ENCODE measurements around the gene LTA. TPM values are rescaled to one million over a fixed set of nuclear protein-coding genes. Genes with fewer than 3 reads are reported as not detected.

LTA gene
- total RNA-seq, 2 donors from 2014 or later: not detected

- TF ChIP-seq CTCF (IDR thresholded peaks at IDR 0.05): no peak
- H3K4me1 ChIP-seq: peaks cover 0 to 29% of the 10 kb centered on the region in 2 donors
- DNase-seq (ENCODE audit: low spot score): no peak
- no peaks in the 10 kb centered on the region for H3K27me3 ChIP-seq
- peaks cover 17% of the 10 kb centered on the region for H3K36me3 ChIP-seq
- H3K4me3 ChIP-seq: no peak overlapping the region
- H3K27ac ChIP-seq: no peak overlapping the region
- no peaks in the 10 kb centered on the region for H3K9me3 ChIP-seq
These were observed 26.8 kb upstream of the LTA start for GRCh38 chr6:31545291-31545690.

- peak within 1 kb of the TSS; percentile 43 to 50 for H3K4me3 ChIP-seq
- H3K27me3 ChIP-seq: no peaks in the 10 kb centered on the region
- no peaks in the 10 kb centered on the region for H3K9me3 ChIP-seq
- peaks cover 23% of the 10 kb centered on the region for H3K36me3 ChIP-seq
- H3K4me1 ChIP-seq: peaks cover 0 to 26% of the 10 kb centered on the region in 2 donors
- peak within 1 kb of the TSS; percentile 88 to 89 for H3K27ac ChIP-seq
- peak; percentile 93 for DNase-seq (ENCODE audit: low spot score)
- TF ChIP-seq CTCF (IDR thresholded peaks at IDR 0.05): peak; percentile 89 to 98
These were observed 25.6 kb upstream of the LTA start, which contains the start of gene ATP6V1G2 for GRCh38 chr6:31546339-31546957. TSS of gene ATP6V1G2 (minus strand) at chr6:31546608. CDS start at chr6:31546559, 49 bp downstream.

GRCh38 chr6:31546958-31547726 lies 24.9 kb upstream of the LTA start, which contains the start of gene NFKBIL1:
TSS of gene NFKBIL1 (plus strand) at chr6:31547608. CDS start at chr6:31547695, 87 bp downstream.
- DNase-seq (ENCODE audit: low spot score): peak; percentile 97
- peaks cover 23% of the 10 kb centered on the region for H3K36me3 ChIP-seq
- H3K27ac ChIP-seq: peak within 1 kb of the TSS; percentile 88 to 89
- no peaks in the 10 kb centered on the region for H3K9me3 ChIP-seq
- no peaks in the 10 kb centered on the region for H3K27me3 ChIP-seq
- peaks cover 0 to 26% of the 10 kb centered on the region in 2 donors for H3K4me1 ChIP-seq
- TF ChIP-seq CTCF (IDR thresholded peaks at IDR 0.05): peak in 1 of 2 donors; percentile 6
- H3K4me3 ChIP-seq: peak within 1 kb of the TSS; percentile 43 to 50

- TF ChIP-seq CTCF (IDR thresholded peaks at IDR 0.05): no peak
- DNase-seq (ENCODE audit: low spot score): no peak
These were observed 24.2 kb upstream of the LTA start for GRCh38 chr6:31547727-31548543.

GRCh38 chr6:31548544-31548873 lies 23.6 kb upstream of the LTA start:
- Histone ChIP-seq H3K4me3 (no peak overlapping the region), H3K4me1 (peaks cover 0 to 18% of the 10 kb centered on the region in 2 donors), H3K36me3 (peaks cover 26% of the 10 kb centered on the region), H3K9me3 (no peaks in the 10 kb centered on the region), H3K27ac (peak overlapping the region; percentile 88 to 89), H3K27me3 (no peaks in the 10 kb centered on the region)
- no peak for DNase-seq (ENCODE audit: low spot score)
- no peak for TF ChIP-seq CTCF (IDR thresholded peaks at IDR 0.05)

More at GRCh38 chr6:31547727-31548543, 24.2 kb upstream of the LTA start:
- Histone ChIP-seq H3K4me3 (peak overlapping the region; percentile 43 to 50), H3K9me3 (no peaks in the 10 kb centered on the region), H3K4me1 (peaks cover 0 to 21% of the 10 kb centered on the region in 2 donors), H3K36me3 (peaks cover 23% of the 10 kb centered on the region), H3K27ac (peak overlapping the region; percentile 88 to 89), H3K27me3 (no peaks in the 10 kb centered on the region)
